AG04450 (cell line): ENCODE data around the gene SERPINB5. TPM values are rescaled to one million over a fixed set of nuclear protein-coding genes. Genes with fewer than 3 reads are reported as not detected.
"Not testable (repeated sequence)": the region's sequence is repeated elsewhere in the genome, so short reads cannot be mapped to it uniquely, and the experiment has no call there.

Experiments used
- CTCF ChIA-PET: fragments of 300-600, 350-600 bp; formaldehyde crosslinking; extraction: SDS; loops from one replicate; lab custom pipeline; 2022; ENCODE audit warnings: antibody characterized with exemption, inconsistent platforms; lab: Charles Lee
- POLR2A ChIA-PET: fragments of 350-600 bp; formaldehyde crosslinking; extraction: SDS; loops from one replicate; lab custom pipeline; 2021; ENCODE audit warnings: antibody characterized with exemption, inconsistent platforms; lab: Yijun Ruan, JAX
- DNase-seq: peaks from one replicate; pipeline ENCODE4 v3.0.0-alpha.2; 2011; ENCODE audit warnings: low read depth, low spot score
- H3K27ac ChIP-seq: one replicate; pipeline ENCODE4 v1.5.1; 2012; ENCODE audit warnings: low read depth, low read length, control low read depth
- H3K27me3 ChIP-seq: one replicate; pipeline ENCODE4 v1.6.0; 2012; ENCODE audit warnings: low read length; ENCODE audit not compliant: control insufficient read depth, insufficient read depth
- H3K4me3 ChIP-seq: 2 replicates; pipeline ENCODE4 v1.5.1; 2011; ENCODE audit warnings: mild to moderate bottlenecking, low read depth, low read length, control low read depth
- H3K9me3 ChIP-seq: 2 replicates; pipeline ENCODE4 v1.5.1; 2012; ENCODE audit warnings: low read length; ENCODE audit not compliant: control insufficient read depth, insufficient read depth
- CTCF ChIP-seq: IDR thresholded peaks from 2 replicates; pipeline ENCODE4 v1.5.1; 2011; ENCODE audit warnings: low read depth, low read length, control low read depth, inconsistent platforms
- polyA plus RNA-seq: library from polyadenylated mRNA; depleted of rRNA; stranded (reverse); fragments of >200 nt; gene quantifications from 2 replicates; pipeline ENCODE4 v1.2.3, GENCODE V29; 2011

SERPINB5 gene
- polyA plus RNA-seq, 1 experiment = not detected

DNA sequence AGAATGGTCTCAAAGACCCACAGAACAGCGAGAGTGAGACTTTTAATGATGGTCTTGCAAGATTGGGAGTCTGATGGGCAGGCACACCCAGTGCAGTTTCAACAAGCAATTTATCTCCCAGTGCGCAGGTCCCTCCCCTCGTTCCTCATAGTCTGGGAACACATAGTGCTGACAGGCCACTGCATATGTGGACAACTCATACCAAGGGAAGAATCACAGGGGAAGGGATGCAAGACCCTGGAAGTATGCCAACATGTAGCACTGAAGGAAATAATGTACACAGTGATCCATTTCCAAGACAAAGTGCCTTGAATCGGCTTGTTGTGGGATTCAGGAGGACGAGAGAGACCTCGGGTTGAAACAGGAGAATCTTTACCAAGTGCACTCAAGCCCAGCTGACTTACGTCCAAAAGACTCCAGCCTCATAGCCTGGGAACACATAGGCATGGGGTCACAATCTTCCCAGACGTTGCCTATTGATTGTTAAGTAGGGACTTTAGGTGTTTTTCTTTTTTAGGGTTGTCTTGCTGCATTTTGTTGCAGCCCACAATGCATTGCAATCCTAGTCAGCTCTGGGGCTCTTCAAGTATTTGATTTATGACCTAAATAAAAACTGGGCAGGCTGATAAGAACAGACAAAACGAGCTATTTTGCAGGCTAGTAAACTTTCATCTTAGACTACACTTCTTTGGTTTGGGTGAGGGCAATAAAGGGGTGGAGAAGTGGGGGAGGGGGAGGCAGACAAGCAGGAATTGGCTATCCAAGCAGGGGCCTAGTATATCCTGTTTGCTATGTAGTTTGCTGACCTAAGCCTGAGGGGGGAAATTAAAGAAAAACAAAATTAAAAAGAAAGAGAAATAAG is 24.7 kb upstream of the SERPINB5 start:
- CTCF ChIA-PET = no interaction called here
- POLR2A ChIA-PET = no interaction called here
- no peak for TF ChIP-seq CTCF
- H3K27ac ChIP-seq = no peak overlapping the region
- H3K27me3 ChIP-seq = no peaks in the 10 kb centered on the region
- no peaks in the 10 kb centered on the region for H3K9me3 ChIP-seq
- no peak for DNase-seq
- H3K4me3 ChIP-seq = no peak overlapping the region

DNA sequence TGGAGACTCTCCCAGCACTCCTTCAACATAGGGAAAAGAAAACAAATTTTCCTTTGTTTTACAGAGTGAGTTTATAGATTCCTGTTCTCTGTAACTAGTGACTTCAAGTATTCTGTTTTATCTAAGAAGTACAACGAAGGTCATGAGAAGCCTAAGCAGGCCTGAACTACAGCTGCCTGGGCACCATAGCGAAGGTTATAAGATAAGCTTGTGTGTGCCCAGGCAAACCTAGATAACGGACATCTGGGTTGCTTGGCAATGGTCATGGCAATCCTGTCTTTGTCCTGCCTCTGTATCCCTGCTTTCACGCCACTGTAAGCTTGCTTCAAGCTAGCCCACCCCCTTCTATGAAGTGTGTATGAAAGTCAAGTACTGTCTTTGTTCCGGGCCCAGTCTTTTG is 24.0 kb upstream of the SERPINB5 start:
- H3K27ac ChIP-seq, POLR2A ChIA-PET, DNase-seq, H3K9me3 ChIP-seq, H3K4me3 ChIP-seq, CTCF ChIA-PET, H3K27me3 ChIP-seq: not testable (repeated sequence)

- CTCF ChIA-PET = interaction anchor here (0.6 kb wide), 1 partner anchor 51 kb away, joined by 3 read pairs; no protein-coding TSS in a partner anchor
- H3K4me3 ChIP-seq = no peak overlapping the region
- no peaks in the 10 kb centered on the region for H3K9me3 ChIP-seq
- DNase-seq = no peak
- TF ChIP-seq CTCF = no peak
- no peak overlapping the region for H3K27ac ChIP-seq
- POLR2A ChIA-PET = no interaction called here
- no peaks in the 10 kb centered on the region for H3K27me3 ChIP-seq
These were observed 22.3 kb upstream of the SERPINB5 start for GRCh38 chr18:63454497-63454896.

DNA sequence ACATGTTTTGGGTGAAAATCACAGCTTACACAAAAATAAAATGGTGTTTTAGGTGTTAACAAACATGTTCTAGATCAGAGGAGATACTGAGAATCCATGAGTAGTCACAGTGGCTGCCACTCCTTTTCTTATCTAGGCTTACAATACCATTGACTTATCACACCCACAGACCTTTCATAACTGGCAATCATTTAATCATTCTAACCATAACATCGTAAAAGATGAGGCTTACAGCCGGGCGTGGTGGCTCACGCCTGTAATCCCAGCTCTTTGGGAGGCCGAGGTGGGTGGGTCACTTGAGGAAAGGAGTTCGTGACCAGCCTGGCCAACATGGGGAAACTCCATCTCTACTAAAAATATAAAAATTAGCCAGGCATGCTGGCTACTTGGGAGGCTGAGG is 18.8 kb upstream of the SERPINB5 start:
- POLR2A ChIA-PET = no interaction called here
- DNase-seq = no peak
- no peaks in the 10 kb centered on the region for H3K27me3 ChIP-seq
- CTCF ChIA-PET = interaction anchor here (0.6 to 0.9 kb wide), 2 partner anchors 18 to 19 kb away, joined by 3 to 12 read pairs; no protein-coding TSS in a partner anchor
- no peaks in the 10 kb centered on the region for H3K9me3 ChIP-seq
- TF ChIP-seq CTCF = no peak
- no peak overlapping the region for H3K4me3 ChIP-seq
- H3K27ac ChIP-seq = no peak overlapping the region

DNA sequence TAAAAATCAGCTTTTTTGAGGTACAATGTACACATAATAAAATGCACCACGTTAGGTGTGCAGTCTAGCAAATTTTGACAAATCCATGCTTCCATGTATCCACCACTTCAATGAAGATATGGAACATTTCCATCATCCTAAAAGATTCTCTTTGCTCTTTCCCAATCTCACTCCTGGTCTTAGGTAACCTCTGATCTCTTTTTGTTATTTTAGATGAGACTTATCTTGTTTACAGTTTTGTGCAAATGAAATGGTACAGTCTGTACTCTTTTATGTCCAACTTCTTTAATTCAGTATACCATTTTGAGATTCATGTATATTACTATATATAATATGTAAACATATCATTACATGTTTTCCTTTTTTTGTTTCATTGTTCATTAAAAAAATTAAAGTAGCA is 16.3 kb upstream of the SERPINB5 start:
- TF ChIP-seq CTCF = no peak
- POLR2A ChIA-PET = no interaction called here

More for the DNA sequence above, 16.3 kb upstream of the SERPINB5 start:
- CTCF ChIA-PET = no interaction called here
- Histone ChIP-seq H3K27ac (no peak overlapping the region), H3K4me3 (no peak overlapping the region), H3K27me3 (peaks cover 2% of the 10 kb centered on the region), H3K9me3 (no peaks in the 10 kb centered on the region)
- no peak for DNase-seq
